Heart left ventricle (tissue), 16 donors: ENCODE measurements around the gene EMD. TPM values are rescaled to one million over a fixed set of nuclear protein-coding genes. Genes with fewer than 3 reads are reported as not detected.

Experiments used
- ATAC-seq, 4 donors: fragments of 200-7000 bp; cut with Tn5 transposase; one replicate each; pipeline ENCODE4 v1.9.1; 2020 to 2022; ENCODE audit warnings: moderate library complexity in 4 of 4, mild to moderate bottlenecking in 3 of 4, moderate number of reproducible peaks in 1 of 4
- DNase-seq, 5 donors: peaks; one replicate each; pipeline ENCODE4 v3.0.0-alpha.2; 2020
- H3K27ac ChIP-seq, 12 donors: fragments of 200-600 bp; sonication (generic) in 4 of 12; one replicate each; pipeline versions ENCODE4 v1.5.0 to v1.8.0; 2016 to 2022; ENCODE audit warnings: mild to moderate bottlenecking in 2 of 12
- H3K27me3 ChIP-seq, 9 donors: fragments of 200-600 bp; sonication (generic) in 2 of 9; one replicate each; pipeline versions ENCODE4 v1.5.1 to v1.8.0; 2016 to 2022; ENCODE audit warnings: mild to moderate bottlenecking in 3 of 9
- H3K36me3 ChIP-seq, 9 donors: fragments of 200-600 bp; sonication (generic) in 2 of 9; one replicate each; pipeline versions ENCODE4 v1.5.0 to v1.8.0; 2018 to 2022; ENCODE audit warnings: mild to moderate bottlenecking in 2 of 9
- H3K4me1 ChIP-seq, 12 donors: fragments of 200-600 bp; sonication (generic) in 4 of 12; one replicate each; pipeline versions ENCODE4 v1.5.0 to v1.8.0; 2016 to 2022; ENCODE audit warnings: mild to moderate bottlenecking in 3 of 12
- H3K4me3 ChIP-seq, 12 donors: fragments of 200-600 bp; sonication (generic) in 4 of 12; one replicate each; pipeline versions ENCODE4 v1.5.0 to v1.8.0; 2017 to 2022; ENCODE audit warnings: mild to moderate bottlenecking in 9 of 12, moderate library complexity in 4 of 12
- H3K9me3 ChIP-seq, 12 donors: fragments of 200-600 bp; sonication (generic) in 4 of 12; one replicate each; pipeline versions ENCODE4 v1.5.0 to v1.8.0; 2016 to 2022; ENCODE audit warnings: mild to moderate bottlenecking in 1 of 12
- CTCF ChIP-seq, 12 donors: fragments of 200-600 bp; sonication (generic) in 4 of 12; IDR thresholded peaks; one replicate each; pipeline versions ENCODE4 v1.5.0 to v1.8.0; 2018 to 2022; ENCODE audit warnings: antibody characterized with exemption in 12 of 12, mild to moderate bottlenecking in 5 of 12
- POLR2A ChIP-seq, 2 donors: fragments of 450-650 bp; IDR thresholded peaks; one replicate each; pipeline ENCODE4 v1.6.1; 2017; ENCODE audit warnings: antibody characterized with exemption in 2 of 2, mild to moderate bottlenecking in 2 of 2, moderate library complexity in 2 of 2
- WGBS, 4 donors: extraction: QIAGEN DNeasy Blood & Tissue Kit in 2 of 4; methylation state at CpG; one replicate each; pipeline versions ENCODE4 v1.1.5 to v1.1.7; 2013 to 2018; 5-methylcytosine and 5-hydroxymethylcytosine counted together
- intact Hi-C, 10 donors: fragments of 100-400 bp; cut with DNase I; formaldehyde crosslinking; loops; one replicate each; pipeline versions ENCODE4 v1.11.1 to v1.14.2; 2022
- polyA plus RNA-seq, 2 donors: library from polyadenylated mRNA; stranded (reverse); fragments of 200-250 nt; gene quantifications; one replicate each; pipeline ENCODE4 v1.2.3, GENCODE V29; 2013
- total RNA-seq, 9 donors: library from RNA; depleted of rRNA in 2 of 9; stranded (reverse); fragments of >200 nt in 2 of 9; fragmentation: NEBNext Ultra II Directional in 3 of 9; extraction: Animal tissue kit (Norgen Biotek cat#: 25700) in 3 of 9; gene quantifications; one replicate each; pipeline versions ENCODE4 v1.1.0 to v1.2.4, GENCODE V29; 2016 to 2023
- donor health status: ischemic (EF 13 %, LVEDD 7.1; RV severe dilation, severe dysfunction).
- donor health status: healthy with polysubstance abuse.
- donor health status: DM: no; HTN: yes; CAD: no.
- donor health status: DM: no; HTN: no; CAD: no.
- donor health status: ischemic (EF 25% LVEDD 6.9; RV normal size, moderate dysfunction).
- donor health status: ischemic (EF 25% LVEDD 5.7; RV mildly dilated, moderate dysfunction).
- donor health status: healthy.
- donor health status: DM: yes; HTN: yes; CAD: no.
- donor health status: ischemic (EF 35%, LVEDD 5.7; RV mildly dilated, moderate dysfunction).
- donor health status: nonischemic (EF 11% LVEDD 7.7; RV severe dilation, severe dysfunction).
- donor health status: DM: yes; HTN: yes; CAD: no.
- donor health status: PGD.
- donor health status: ischemic (EF 29% LVEDD 5.4; RV normal size, mild dysfunction).
- donor health status: nonischemic (EF 23%, LVEDD 6.1; RV moderate dilation, normal function).

EMD gene
- total and polyA plus RNA-seq, 11 donors: 37.6 to 152 (median 53.8) TPM

DNA sequence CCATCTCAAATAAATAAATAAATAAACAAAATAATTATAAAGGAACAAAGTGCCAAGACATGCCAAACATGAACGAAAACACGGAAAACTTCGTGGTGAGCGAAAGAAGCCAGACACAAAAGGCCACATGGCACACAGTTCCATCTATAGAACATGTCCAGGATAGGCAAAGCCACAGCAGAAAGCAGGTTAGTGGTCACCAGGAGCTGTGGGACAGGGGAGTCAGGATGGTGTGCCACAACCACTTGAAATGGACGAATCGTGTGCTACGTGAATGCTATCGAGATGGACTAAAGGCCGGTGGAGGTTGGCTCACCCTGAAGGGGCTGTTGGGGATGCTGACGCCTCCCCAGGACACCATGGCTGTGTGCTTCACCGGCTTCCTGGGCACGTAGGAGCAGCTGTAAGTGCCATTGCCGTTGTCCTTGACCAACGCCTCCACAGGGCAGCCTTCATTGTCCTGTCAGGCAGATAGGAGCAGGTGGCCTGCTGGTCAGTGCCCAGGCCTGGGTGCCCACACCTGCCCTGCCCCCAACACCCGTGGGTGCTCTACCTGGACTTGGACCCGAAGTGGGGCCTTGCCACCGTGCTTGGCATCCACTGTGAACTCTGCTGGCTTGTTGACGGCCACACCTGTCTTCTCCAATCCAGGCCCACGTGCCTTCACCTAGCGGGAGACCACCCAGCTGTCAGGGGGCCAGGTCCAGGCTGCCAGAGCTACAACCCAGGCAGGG lies 15.2 kb upstream of the EMD start:
- H3K36me3 ChIP-seq: peaks cover 2 to 95% (median 90%) of the 10 kb centered on the region in 9 donors

DNA sequence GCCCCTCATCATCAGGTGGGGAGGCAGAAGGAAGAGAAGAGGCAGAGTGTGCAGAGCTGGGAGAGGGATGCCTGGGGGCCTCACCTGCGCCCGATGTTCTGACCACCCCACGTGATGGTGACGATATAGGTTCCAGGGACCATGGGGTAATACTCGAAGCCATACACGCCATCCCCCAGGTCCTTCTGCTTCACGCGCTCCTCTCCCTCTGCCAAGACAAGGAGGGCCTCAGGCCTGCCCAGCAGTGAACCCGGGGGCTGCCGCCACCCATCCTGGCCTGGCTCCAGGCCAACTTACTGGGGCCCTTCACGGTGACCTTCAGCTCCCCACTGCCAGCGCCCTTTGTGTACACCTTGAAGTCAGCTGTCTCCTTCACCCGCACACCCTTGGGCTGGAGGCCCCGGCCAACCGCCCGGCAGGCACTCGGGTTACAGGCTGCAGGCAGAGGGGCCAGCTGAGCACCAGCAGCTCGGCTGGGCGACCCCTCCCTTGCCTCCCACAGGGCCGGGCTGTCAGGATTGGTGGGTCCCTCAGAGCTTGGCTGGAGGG lies 14.0 kb upstream of the EMD start:
- WGBS, 4 donors: 48 to 66% (median 59%) methylated on average over 12 to 20 of the region's 20 CpGs
- ATAC-seq (no peak), DNase-seq (no peak)
- Histone ChIP-seq H3K36me3 (peaks cover 2 to 82% (median 77%) of the 10 kb centered on the region in 9 donors), H3K4me3 (no peak overlapping the region), H3K27ac (peak overlapping the region in 8 of 12 donors; percentile 23 to 99 (median 94)), H3K4me1 (peaks cover 0 to 43% (median 23%) of the 10 kb centered on the region in 12 donors), H3K9me3 (no peaks in the 10 kb centered on the region), H3K27me3 (no peaks in the 10 kb centered on the region)
- no peak for TF ChIP-seq CTCF (IDR thresholded peaks at IDR 0.05)
- intact Hi-C loops: no loop called here

More for the DNA sequence above, 15.2 kb upstream of the EMD start:
- H3K4me1 ChIP-seq: peaks cover 0 to 50% (median 23%) of the 10 kb centered on the region in 12 donors
- intact Hi-C loops: no loop called here
- H3K9me3 ChIP-seq: no peaks in the 10 kb centered on the region
- WGBS, 4 donors: 56 to 74% (median 69%) methylated on average over 19 to 20 of the region's 20 CpGs
- ATAC-seq (no peak), DNase-seq (no peak)
- no peak for TF ChIP-seq POLR2A (IDR thresholded peaks at IDR 0.05)
- no peak for TF ChIP-seq CTCF (IDR thresholded peaks at IDR 0.05)
- H3K27me3 ChIP-seq: no peaks in the 10 kb centered on the region
- H3K27ac ChIP-seq: peak overlapping the region in 2 of 12 donors; percentile 3 to 97
- no peak overlapping the region for H3K4me3 ChIP-seq

DNA sequence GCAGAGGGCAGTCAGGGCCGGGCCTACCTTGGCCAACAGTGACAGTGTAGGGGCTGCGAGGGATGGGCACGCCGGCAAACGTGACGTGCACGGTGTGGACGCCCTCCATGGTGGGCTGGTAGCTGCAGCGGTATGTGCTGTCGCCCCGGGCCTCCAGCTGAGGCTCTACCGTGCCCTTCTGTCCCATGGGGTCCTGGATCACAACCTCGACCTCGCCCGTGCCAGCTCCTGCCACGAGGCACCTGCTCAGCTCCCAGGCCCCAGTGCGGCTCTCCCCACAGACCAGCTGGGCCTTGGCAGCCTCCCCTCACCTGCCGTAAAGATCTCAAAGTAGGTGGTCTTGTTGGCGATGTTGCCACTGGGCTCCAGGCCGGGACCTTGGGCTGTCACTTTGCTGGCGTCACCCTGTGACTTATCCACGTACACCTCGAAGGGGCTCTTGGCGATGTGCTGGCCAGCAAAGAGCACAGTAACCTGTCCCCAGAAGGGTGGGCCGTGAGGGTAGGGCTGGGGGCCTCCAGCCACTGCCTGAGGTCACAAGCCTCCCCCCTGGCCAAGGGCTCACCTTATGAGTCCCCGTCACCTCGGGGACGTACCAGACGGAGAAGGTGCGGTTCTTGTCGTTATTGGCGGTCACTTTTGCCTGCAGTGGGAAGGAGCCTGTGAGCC lies 13.0 kb upstream of the EMD start:
- peak overlapping the region in 1 of 12 donors; percentile 9 for H3K4me3 ChIP-seq
- TF ChIP-seq POLR2A (IDR thresholded peaks at IDR 0.05) (no peak), CTCF (IDR thresholded peaks at IDR 0.05) (no peak)
- H3K9me3 ChIP-seq: no peaks in the 10 kb centered on the region
- no peaks in the 10 kb centered on the region for H3K27me3 ChIP-seq
- ATAC-seq: no peak
- WGBS, 4 donors: 62 to 74% (median 69%) methylated on average over 20 to 32 of the region's 32 CpGs
- no peak for DNase-seq
- intact Hi-C loops: no loop called here
- H3K4me1 ChIP-seq: peaks cover 0 to 40% (median 23%) of the 10 kb centered on the region in 12 donors
- H3K27ac ChIP-seq: peak overlapping the region in 11 of 12 donors; percentile 8 to 99 (median 96)
- peaks cover 2 to 72% (median 68%) of the 10 kb centered on the region in 9 donors for H3K36me3 ChIP-seq

- intact Hi-C loops: no loop called here
- Histone ChIP-seq H3K4me1 (peaks cover 0 to 36% (median 23%) of the 10 kb centered on the region in 12 donors), H3K4me3 (peak overlapping the region in 1 of 12 donors; percentile 93), H3K9me3 (no peaks in the 10 kb centered on the region), H3K27me3 (no peaks in the 10 kb centered on the region), H3K36me3 (peaks cover 2 to 67% (median 63%) of the 10 kb centered on the region in 9 donors), H3K27ac (peak overlapping the region in 11 of 12 donors; percentile 71 to 100 (median 97))
- TF ChIP-seq CTCF (IDR thresholded peaks at IDR 0.05) (no peak), POLR2A (IDR thresholded peaks at IDR 0.05) (no peak)
- WGBS, 4 donors: 39 to 73% (median 58%) methylated on average over 11 of the region's 11 CpGs
- ATAC-seq (peak; percentile 6 to 40 (median 28)), DNase-seq (peak in 4 of 5 donors; percentile 62 to 76 (median 66))
Observed at GRCh38 chrX:154366666-154367055, 12.4 kb upstream of the EMD start.
